ENCODE measurements around the gene RNF115. TPM values are rescaled to one million over a fixed set of nuclear protein-coding genes. Genes with fewer than 3 reads are reported as not detected.

Gene RNF115
- total and polyA plus RNA-seq, 2 of the 13 experiments (the other 11 are each of a cell fraction or from before 2014, with no cell fraction given) = 6.0 to 10.1 TPM

DNA sequence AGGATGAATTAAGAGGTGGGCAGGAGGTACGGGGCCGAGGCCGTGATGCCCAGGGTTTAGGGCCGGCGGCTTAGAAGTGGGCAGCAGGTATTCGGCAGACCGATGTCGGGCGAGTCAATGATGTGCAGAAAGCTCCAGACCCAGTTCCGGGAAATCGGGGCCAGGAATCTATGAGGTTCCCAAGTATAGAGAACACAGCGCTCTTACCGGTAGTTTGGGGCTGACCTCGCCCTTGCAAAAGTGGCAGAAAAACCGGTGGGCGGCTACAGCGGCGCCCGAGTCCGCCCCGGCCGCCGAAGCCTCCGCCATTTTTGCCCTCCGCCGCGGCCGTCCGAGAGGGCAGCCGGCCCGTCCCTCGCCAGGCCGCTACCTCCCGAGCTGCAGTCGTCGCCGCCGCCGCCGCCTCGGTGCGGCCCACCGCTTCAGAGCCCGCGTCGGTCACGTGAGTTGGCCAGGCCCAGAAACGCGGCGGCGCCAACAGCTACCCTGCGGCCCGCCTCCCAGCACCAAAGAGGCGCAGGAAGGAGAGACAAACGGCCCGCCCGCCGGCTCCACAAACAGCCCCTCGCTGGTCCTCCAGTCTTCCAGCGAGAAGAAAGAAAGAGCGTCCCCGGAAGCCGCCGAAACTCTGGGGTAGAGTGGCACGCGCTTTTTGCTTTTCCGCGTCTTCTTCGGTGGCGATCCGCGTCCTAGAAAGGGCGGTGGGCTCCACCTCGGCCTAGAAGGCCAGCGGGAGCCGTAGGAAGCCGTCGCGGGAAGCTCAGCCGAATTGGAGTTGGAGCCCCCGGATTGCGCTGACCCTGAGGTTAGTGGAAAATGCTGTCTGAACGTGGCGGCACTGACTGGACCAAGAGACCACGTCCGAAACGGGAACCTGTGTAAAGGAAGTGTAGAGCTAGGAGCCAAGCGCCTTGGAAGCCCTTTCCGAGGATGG lies at the start of gene RNF115, which contains the start of gene POLR3C (continued):
- TF ChIP-seq, protein P1, sequence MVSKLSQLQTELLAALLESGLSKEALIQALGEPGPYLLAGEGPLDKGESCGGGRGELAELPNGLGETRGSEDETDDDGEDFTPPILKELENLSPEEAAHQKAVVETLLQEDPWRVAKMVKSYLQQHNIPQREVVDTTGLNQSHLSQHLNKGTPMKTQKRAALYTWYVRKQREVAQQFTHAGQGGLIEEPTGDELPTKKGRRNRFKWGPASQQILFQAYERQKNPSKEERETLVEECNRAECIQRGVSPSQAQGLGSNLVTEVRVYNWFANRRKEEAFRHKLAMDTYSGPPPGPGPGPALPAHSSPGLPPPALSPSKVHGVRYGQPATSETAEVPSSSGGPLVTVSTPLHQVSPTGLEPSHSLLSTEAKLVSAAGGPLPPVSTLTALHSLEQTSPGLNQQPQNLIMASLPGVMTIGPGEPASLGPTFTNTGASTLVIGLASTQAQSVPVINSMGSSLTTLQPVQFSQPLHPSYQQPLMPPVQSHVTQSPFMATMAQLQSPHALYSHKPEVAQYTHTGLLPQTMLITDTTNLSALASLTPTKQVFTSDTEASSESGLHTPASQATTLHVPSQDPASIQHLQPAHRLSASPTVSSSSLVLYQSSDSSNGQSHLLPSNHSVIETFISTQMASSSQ (IDR thresholded peaks at IDR 0.05; ENCODE audit: low read depth) = no peak
- TF ChIP-seq, protein P1 (CRISPR knock-in tag; IDR thresholded peaks at IDR 0.05; ENCODE audit: borderline replicate concordance) = 0 out of 2 replicates have a peak, but pooled peaks have one; percentile 37
- TF ChIP-seq, protein P2, sequence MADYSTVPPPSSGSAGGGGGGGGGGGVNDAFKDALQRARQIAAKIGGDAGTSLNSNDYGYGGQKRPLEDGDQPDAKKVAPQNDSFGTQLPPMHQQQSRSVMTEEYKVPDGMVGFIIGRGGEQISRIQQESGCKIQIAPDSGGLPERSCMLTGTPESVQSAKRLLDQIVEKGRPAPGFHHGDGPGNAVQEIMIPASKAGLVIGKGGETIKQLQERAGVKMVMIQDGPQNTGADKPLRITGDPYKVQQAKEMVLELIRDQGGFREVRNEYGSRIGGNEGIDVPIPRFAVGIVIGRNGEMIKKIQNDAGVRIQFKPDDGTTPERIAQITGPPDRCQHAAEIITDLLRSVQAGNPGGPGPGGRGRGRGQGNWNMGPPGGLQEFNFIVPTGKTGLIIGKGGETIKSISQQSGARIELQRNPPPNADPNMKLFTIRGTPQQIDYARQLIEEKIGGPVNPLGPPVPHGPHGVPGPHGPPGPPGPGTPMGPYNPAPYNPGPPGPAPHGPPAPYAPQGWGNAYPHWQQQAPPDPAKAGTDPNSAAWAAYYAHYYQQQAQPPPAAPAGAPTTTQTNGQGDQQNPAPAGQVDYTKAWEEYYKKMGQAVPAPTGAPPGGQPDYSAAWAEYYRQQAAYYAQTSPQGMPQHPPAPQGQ (CRISPR knock-in tag; IDR thresholded peaks at IDR 0.05; ENCODE audit: borderline replicate concordance) = no peak
- peak; percentile 70; the same call in 1 of the 2 replicates for TF ChIP-seq MTA1 (CRISPR knock-in tag; IDR thresholded peaks at IDR 0.05; ENCODE audit: borderline replicate concordance)
- peak; percentile 84 for TF ChIP-seq MYC (CRISPR knock-in tag; IDR thresholded peaks at IDR 0.05; ENCODE audit: borderline replicate concordance)
- TF ChIP-seq KAT7 (CRISPR knock-in tag; IDR thresholded peaks at IDR 0.05; ENCODE audit: borderline replicate concordance) = peak; percentile 90; the same call in 1 of the 2 replicates
- peak; percentile 64; the same call in 1 of the 2 replicates for TF ChIP-seq EED (CRISPR knock-in tag; IDR thresholded peaks at IDR 0.05)
- TF ChIP-seq ZNF430 (CRISPR knock-in tag; IDR thresholded peaks at IDR 0.05) = peak; percentile 67; the same call in 1 of the 2 replicates
- TF ChIP-seq ZNF446 (CRISPR knock-in tag; IDR thresholded peaks at IDR 0.05) = no peak; the same call in 1 of the 2 replicates
- TF ChIP-seq PHF20 (CRISPR knock-in tag; IDR thresholded peaks at IDR 0.05) = peak; percentile 78
- TF ChIP-seq DR1 (CRISPR knock-in tag; IDR thresholded peaks at IDR 0.05) = peak; percentile 82; the same call in 1 of the 2 replicates
- peak; percentile 56 for TF ChIP-seq GABPA (IDR thresholded peaks at IDR 0.05; ENCODE audit: low read depth, low read length)
- TF ChIP-seq GABPA (CRISPR knock-in tag; IDR thresholded peaks at IDR 0.05; ENCODE audit: low read depth) = peak; percentile 92
- TF ChIP-seq, protein P3, sequence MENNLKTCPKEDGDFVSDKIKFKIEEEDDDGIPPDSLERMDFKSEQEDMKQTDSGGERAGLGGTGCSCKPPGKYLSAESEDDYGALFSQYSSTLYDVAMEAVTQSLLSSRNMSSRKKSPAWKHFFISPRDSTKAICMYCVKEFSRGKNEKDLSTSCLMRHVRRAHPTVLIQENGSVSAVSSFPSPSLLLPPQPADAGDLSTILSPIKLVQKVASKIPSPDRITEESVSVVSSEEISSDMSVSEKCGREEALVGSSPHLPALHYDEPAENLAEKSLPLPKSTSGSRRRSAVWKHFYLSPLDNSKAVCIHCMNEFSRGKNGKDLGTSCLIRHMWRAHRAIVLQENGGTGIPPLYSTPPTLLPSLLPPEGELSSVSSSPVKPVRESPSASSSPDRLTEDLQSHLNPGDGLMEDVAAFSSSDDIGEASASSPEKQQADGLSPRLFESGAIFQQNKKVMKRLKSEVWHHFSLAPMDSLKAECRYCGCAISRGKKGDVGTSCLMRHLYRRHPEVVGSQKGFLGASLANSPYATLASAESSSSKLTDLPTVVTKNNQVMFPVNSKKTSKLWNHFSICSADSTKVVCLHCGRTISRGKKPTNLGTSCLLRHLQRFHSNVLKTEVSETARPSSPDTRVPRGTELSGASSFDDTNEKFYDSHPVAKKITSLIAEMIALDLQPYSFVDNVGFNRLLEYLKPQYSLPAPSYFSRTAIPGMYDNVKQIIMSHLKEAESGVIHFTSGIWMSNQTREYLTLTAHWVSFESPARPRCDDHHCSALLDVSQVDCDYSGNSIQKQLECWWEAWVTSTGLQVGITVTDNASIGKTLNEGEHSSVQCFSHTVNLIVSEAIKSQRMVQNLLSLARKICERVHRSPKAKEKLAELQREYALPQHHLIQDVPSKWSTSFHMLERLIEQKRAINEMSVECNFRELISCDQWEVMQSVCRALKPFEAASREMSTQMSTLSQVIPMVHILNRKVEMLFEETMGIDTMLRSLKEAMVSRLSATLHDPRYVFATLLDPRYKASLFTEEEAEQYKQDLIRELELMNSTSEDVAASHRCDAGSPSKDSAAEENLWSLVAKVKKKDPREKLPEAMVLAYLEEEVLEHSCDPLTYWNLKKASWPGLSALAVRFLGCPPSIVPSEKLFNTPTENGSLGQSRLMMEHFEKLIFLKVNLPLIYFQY (CRISPR knock-in tag; IDR thresholded peaks at IDR 0.05; ENCODE audit: borderline replicate concordance) = peak; percentile 64; the same call in 1 of the 2 replicates
- peak; percentile 67; the same call in 1 of the 2 replicates for TF ChIP-seq ISL2 (CRISPR knock-in tag; IDR thresholded peaks at IDR 0.05)
- 0 out of 2 replicates have a peak, but pooled peaks have one; percentile 42 for TF ChIP-seq RFXANK (CRISPR knock-in tag; IDR thresholded peaks at IDR 0.05)

All from HepG2 (cell line).